SK-N-SH treated with all-trans-retinoic acid at 6 μM for 48 hours (cell line): ENCODE data around the gene ACOT7.

Experiments
- OSR1 ChIP-seq: fragments of 250-450 bp; sonication (Bioruptor Pico); IDR thresholded peaks from 2 replicates; pipeline ENCODE4 v1.8.0; 2022; ENCODE audit warnings: moderate library complexity, mild to moderate bottlenecking, inconsistent platforms
- PPARA ChIP-seq: fragments of 250-450 bp; sonication (Bioruptor Pico); IDR thresholded peaks from 2 replicates; pipeline ENCODE4 v1.5.0; 2020; ENCODE audit warnings: mild to moderate bottlenecking, borderline replicate concordance
- TOX ChIP-seq: fragments of 250-450 bp; sonication (Bioruptor Pico); IDR thresholded peaks from 2 replicates; pipeline ENCODE4 v1.8.0; 2021; ENCODE audit warnings: mild to moderate bottlenecking, moderate library complexity, borderline replicate concordance
- ZFP30 ChIP-seq: fragments of 450-650 bp; formaldehyde crosslinking; IDR thresholded peaks from 2 replicates; pipeline ENCODE4 v1.5.0; 2022; ENCODE audit warnings: mild to moderate bottlenecking, moderate library complexity
- ZNF70 ChIP-seq: fragments of 450-650 bp; formaldehyde crosslinking; IDR thresholded peaks from 2 replicates; pipeline ENCODE4 v1.5.0; 2020; ENCODE audit warnings: mild to moderate bottlenecking, moderate library complexity
- TF ChIP-seq, protein P1 (sequence below): fragments of 250-450 bp; sonication (Bioruptor Pico); IDR thresholded peaks from 2 replicates; pipeline ENCODE4 v1.8.0; 2020; ENCODE audit warnings: mild to moderate bottlenecking, moderate library complexity, borderline replicate concordance

DNA sequence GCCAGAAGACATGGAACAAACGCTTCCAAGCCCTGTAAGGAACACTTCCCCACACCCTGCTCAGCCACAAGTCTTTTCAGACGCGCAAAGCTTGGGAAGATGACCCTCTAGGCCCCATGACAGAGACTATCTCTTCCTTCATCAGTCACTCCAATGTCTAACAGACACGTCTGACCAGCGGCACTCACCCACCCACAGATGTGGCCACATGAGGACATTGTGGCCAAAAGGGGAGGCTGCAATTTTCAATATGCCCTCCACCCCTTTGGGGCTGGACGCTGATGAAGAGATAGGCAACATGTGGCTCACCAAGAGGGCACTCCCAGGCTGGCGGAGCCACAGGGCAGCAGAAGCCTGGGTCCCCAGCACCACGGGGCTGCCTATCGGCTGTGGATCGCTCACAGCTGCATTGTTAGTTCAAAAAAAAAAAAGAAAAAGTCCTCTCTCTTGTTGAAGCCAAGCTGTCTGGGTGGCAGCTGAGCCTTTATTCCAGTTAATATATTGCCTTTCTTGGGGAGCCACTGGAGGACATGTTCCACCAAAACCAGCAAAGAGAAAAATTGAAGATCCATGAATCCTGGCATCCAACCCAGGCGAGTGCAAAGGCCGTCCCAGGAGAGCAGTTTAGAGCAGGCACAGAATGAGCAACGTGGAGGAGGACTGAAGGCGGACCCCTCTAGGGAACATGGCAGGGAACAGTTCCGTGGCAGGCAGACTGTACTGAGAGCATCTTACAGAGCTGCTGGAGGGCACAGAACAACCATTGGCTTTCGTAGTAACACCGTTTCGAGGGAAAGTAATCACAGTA is 80.0 kb downstream of the ACOT7 start:
- TF ChIP-seq ZFP30 (no peak), TOX (no peak), OSR1 (CRISPR knock-in tag) (no peak), ZNF70 (no peak), PPARA (CRISPR knock-in tag) (no peak)
- TF ChIP-seq, protein P1, sequence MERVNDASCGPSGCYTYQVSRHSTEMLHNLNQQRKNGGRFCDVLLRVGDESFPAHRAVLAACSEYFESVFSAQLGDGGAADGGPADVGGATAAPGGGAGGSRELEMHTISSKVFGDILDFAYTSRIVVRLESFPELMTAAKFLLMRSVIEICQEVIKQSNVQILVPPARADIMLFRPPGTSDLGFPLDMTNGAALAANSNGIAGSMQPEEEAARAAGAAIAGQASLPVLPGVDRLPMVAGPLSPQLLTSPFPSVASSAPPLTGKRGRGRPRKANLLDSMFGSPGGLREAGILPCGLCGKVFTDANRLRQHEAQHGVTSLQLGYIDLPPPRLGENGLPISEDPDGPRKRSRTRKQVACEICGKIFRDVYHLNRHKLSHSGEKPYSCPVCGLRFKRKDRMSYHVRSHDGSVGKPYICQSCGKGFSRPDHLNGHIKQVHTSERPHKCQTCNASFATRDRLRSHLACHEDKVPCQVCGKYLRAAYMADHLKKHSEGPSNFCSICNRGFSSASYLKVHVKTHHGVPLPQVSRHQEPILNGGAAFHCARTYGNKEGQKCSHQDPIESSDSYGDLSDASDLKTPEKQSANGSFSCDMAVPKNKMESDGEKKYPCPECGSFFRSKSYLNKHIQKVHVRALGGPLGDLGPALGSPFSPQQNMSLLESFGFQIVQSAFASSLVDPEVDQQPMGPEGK = no peak
